Caco-2 (cell line): ENCODE results near the gene DKKL1. TPM values are rescaled to one million over a fixed set of nuclear protein-coding genes. Genes with fewer than 3 reads are reported as not detected.

Experiments used
- BruUV-seq: library from RNA; stranded (reverse); fragments of 400-500 nt; replicated peaks from 2 replicates; lab custom pipeline; 2021; lab: Mats Ljungman, UMichigan
- CTCF ChIA-PET: fragments of 300-600 bp; sonication (Branson Sonifier 250); formaldehyde crosslinking; loops from one replicate; lab custom pipeline; 2022; ENCODE audit warnings: antibody characterized with exemption; lab: Charles Lee
- POLR2A ChIA-PET: fragments of 300-600 bp; sonication (Branson Sonifier 250); formaldehyde crosslinking; loops from one replicate; lab custom pipeline; 2022; ENCODE audit warnings: antibody characterized with exemption; lab: Charles Lee
- DNase-seq, 2 experiments: peaks; one replicate each; pipeline versions ENCODE4 v3.0.0 to v3.0.0-alpha.2; 2020 to 2022
- H3K27me3 ChIP-seq: replicated peaks from 2 replicates; pipeline ENCODE4 v1.6.0; 2011; ENCODE audit warnings: low read length; ENCODE audit not compliant: control insufficient read depth, insufficient read depth
- H3K36me3 ChIP-seq: 2 replicates; pipeline ENCODE4 v1.5.1; 2011; ENCODE audit warnings: low read length; ENCODE audit not compliant: control insufficient read depth, insufficient read depth
- H3K4me1 ChIP-seq: fragments of 250-450 bp; sonication (Bioruptor Pico); 2 replicates; pipeline ENCODE4 v1.5.1; 2020; ENCODE audit warnings: mild to moderate bottlenecking
- H3K4me3 ChIP-seq: 2 replicates; pipeline ENCODE4 v1.5.1; 2011; ENCODE audit warnings: low read depth, mild to moderate bottlenecking, control low read depth, low read length
- H3K9me3 ChIP-seq: fragments of 250-450 bp; sonication (Bioruptor Pico); 2 replicates; pipeline ENCODE4 v1.5.1; 2020; ENCODE audit warnings: mild to moderate bottlenecking, moderate library complexity
- H3K27ac Mint-ChIP-seq: one replicate; pipeline ENCODE4 v1.8.0; 2022; ENCODE audit warnings: mixed read lengths; ENCODE audit not compliant: unreplicated experiment
- H3K27me3 Mint-ChIP-seq: one replicate; pipeline ENCODE4 v1.8.0; 2022; ENCODE audit warnings: mixed read lengths; ENCODE audit not compliant: insufficient read depth, unreplicated experiment
- H3K36me3 Mint-ChIP-seq: one replicate; pipeline ENCODE4 v1.8.0; 2022; ENCODE audit warnings: mild to moderate bottlenecking, mixed read lengths; ENCODE audit not compliant: insufficient read depth, unreplicated experiment
- H3K4me1 Mint-ChIP-seq: one replicate; pipeline ENCODE4 v1.8.0; 2022; ENCODE audit warnings: low read depth, mixed read lengths; ENCODE audit not compliant: unreplicated experiment
- H3K4me3 Mint-ChIP-seq: one replicate; pipeline ENCODE4 v1.8.0; 2022; ENCODE audit warnings: mild to moderate bottlenecking, moderate library complexity, mixed read lengths; ENCODE audit not compliant: unreplicated experiment
- H3K9me3 Mint-ChIP-seq: one replicate; pipeline ENCODE4 v1.8.0; 2022; ENCODE audit warnings: mixed read lengths; ENCODE audit not compliant: unreplicated experiment
- CTCF ChIP-seq, 2 experiments: fragments of 200-600 bp in 1 of 2; IDR thresholded peaks; 1 replicate in 1 of 2; 2 replicates in 1 of 2; pipeline versions ENCODE4 v1.5.1 to v1.8.0; 2011 to 2022; ENCODE audit warnings: antibody characterized with exemption in 1 of 2, control low read depth in 1 of 2, inconsistent platforms in 1 of 2, low read depth in 1 of 2, low read length in 1 of 2, mild to moderate bottlenecking in 1 of 2, moderate library complexity in 1 of 2; ENCODE audit not compliant: insufficient read depth in 1 of 2, severe bottlenecking in 1 of 2, unreplicated experiment in 1 of 2
- intact Hi-C: fragments of 100-400 bp; cut with micrococcal nuclease; formaldehyde crosslinking; loops from one replicate; pipeline ENCODE4 v1.10.0; 2022; ENCODE audit not compliant: unreplicated experiment
- total RNA-seq: library from RNA; stranded (reverse); gene quantifications from 2 replicates; pipeline ENCODE4 v1.2.3, GENCODE V29; 2022

DKKL1 gene
- total RNA-seq, 1 experiment from 2014 or later: not detected

GRCh38 chr19:49347835-49348234 is 15.8 kb upstream of the DKKL1 start:
- H3K9me3 Mint-ChIP-seq: no peaks in the 10 kb centered on the region
- Histone ChIP-seq H3K9me3 (no peaks in the 10 kb centered on the region), H3K36me3 (no peaks in the 10 kb centered on the region), H3K4me3 (no peak overlapping the region), H3K4me1 (no peaks in the 10 kb centered on the region), H3K27me3 (no peaks in the 10 kb centered on the region)
- no TSS peak for BruUV-seq
- intact Hi-C loops: loop anchor here (1.0 kb wide), 1 partner anchor 122 kb away; no protein-coding TSS in a partner anchor
- peak; percentile 74 to 84 for DNase-seq
- H3K27ac Mint-ChIP-seq: no peak overlapping the region
- H3K27me3 Mint-ChIP-seq: no peaks in the 10 kb centered on the region
- CTCF ChIA-PET: no interaction called here
- peak; percentile 14 to 35 for TF ChIP-seq CTCF (IDR thresholded peaks at IDR 0.05; ENCODE audit: insufficient read depth in 1 of 2, low read depth in 1 of 2, low read length in 1 of 2, severe bottlenecking in 1 of 2, unreplicated experiment in 1 of 2)
- H3K4me3 Mint-ChIP-seq: no peak overlapping the region
- H3K36me3 Mint-ChIP-seq: peaks cover 13% of the 10 kb centered on the region
- H3K4me1 Mint-ChIP-seq: no peaks in the 10 kb centered on the region
- POLR2A ChIA-PET: interaction anchor here (0.5 kb wide), 1 partner anchor 58 kb away, joined by 3 read pairs; no protein-coding TSS in a partner anchor

GRCh38 chr19:49348305-49349189 is 15.1 kb upstream of the DKKL1 start:
- Histone ChIP-seq H3K4me3 (no peak overlapping the region), H3K9me3 (no peaks in the 10 kb centered on the region), H3K36me3 (no peaks in the 10 kb centered on the region), H3K27me3 (no peaks in the 10 kb centered on the region), H3K4me1 (no peaks in the 10 kb centered on the region)
- no peak for TF ChIP-seq CTCF (IDR thresholded peaks at IDR 0.05; ENCODE audit: insufficient read depth in 1 of 2, low read depth in 1 of 2, low read length in 1 of 2, severe bottlenecking in 1 of 2, unreplicated experiment in 1 of 2)
- Mint-ChIP-seq H3K4me3 (no peak overlapping the region), H3K36me3 (peaks cover 13% of the 10 kb centered on the region), H3K27me3 (no peaks in the 10 kb centered on the region), H3K27ac (no peak overlapping the region), H3K9me3 (no peaks in the 10 kb centered on the region), H3K4me1 (no peaks in the 10 kb centered on the region)
- no TSS peak for BruUV-seq
- ChIA-PET POLR2A (no interaction called here), CTCF (interaction anchor here (0.6 kb wide), 1 partner anchor 49 kb away, joined by 4 read pairs; no protein-coding TSS in a partner anchor)
- intact Hi-C loops: loop anchor here (1.0 kb wide), 1 partner anchor 122 kb away; no protein-coding TSS in a partner anchor
- DNase-seq: no peak

- peaks cover 13% of the 10 kb centered on the region for H3K36me3 Mint-ChIP-seq
- POLR2A ChIA-PET: no interaction called here
- intact Hi-C loops: no loop called here
Measured at GRCh38 chr19:49349567-49349966, 14.1 kb upstream of the DKKL1 start.

More at GRCh38 chr19:49349567-49349966, 14.1 kb upstream of the DKKL1 start:
- no peak for TF ChIP-seq CTCF (IDR thresholded peaks at IDR 0.05; ENCODE audit: insufficient read depth in 1 of 2, low read depth in 1 of 2, low read length in 1 of 2, severe bottlenecking in 1 of 2, unreplicated experiment in 1 of 2)
- CTCF ChIA-PET: interaction anchor here (0.6 kb wide), 1 partner anchor 50 kb away, joined by 4 read pairs; no protein-coding TSS in a partner anchor
- no peaks in the 10 kb centered on the region for H3K4me1 ChIP-seq
- no TSS peak for BruUV-seq
- Mint-ChIP-seq H3K27ac (no peak overlapping the region), H3K4me3 (no peak overlapping the region), H3K27me3 (no peaks in the 10 kb centered on the region), H3K4me1 (no peaks in the 10 kb centered on the region), H3K9me3 (no peaks in the 10 kb centered on the region)
- H3K9me3 ChIP-seq: no peaks in the 10 kb centered on the region
- no peaks in the 10 kb centered on the region for H3K27me3 ChIP-seq
- no peaks in the 10 kb centered on the region for H3K36me3 ChIP-seq
- H3K4me3 ChIP-seq: no peak overlapping the region
- no peak for DNase-seq
